Neural cell (in vitro differentiated cells): ENCODE results near the gene CLSTN2.

Experiments used
- CTCF ChIP-seq: fragments of 450-650 bp; IDR thresholded peaks from 2 replicates; pipeline ENCODE4 v1.5.1; 2014; ENCODE audit warnings: antibody characterized with exemption, mild to moderate bottlenecking, moderate library complexity; ENCODE audit not compliant: poor library complexity, severe bottlenecking
- EP300 ChIP-seq: fragments of 450-650 bp; conservative IDR thresholded peaks from 2 replicates; pipeline ENCODE4 v1.6.1; 2014; ENCODE audit warnings: antibody characterized with exemption, mild to moderate bottlenecking, moderate library complexity; ENCODE audit not compliant: poor library complexity, severe bottlenecking
- EZH2 ChIP-seq: fragments of 200-600, 300-800 bp; shearing (Covaris generic), sonication (generic); IDR thresholded peaks from 2 replicates; pipeline ENCODE4 v1.6.1; 2014; ENCODE audit warnings: antibody characterized with exemption, low read length, borderline replicate concordance, mild to moderate bottlenecking; ENCODE audit not compliant: insufficient read depth, poor library complexity, severe bottlenecking
- POLR2AphosphoS5 ChIP-seq: IDR thresholded peaks from 2 replicates; pipeline ENCODE4 v1.6.1; 2012
- RAD21 ChIP-seq: fragments of 450-650 bp; conservative IDR thresholded peaks from 2 replicates; pipeline ENCODE4 v1.6.1; 2014; ENCODE audit warnings: antibody characterized with exemption, mild to moderate bottlenecking, moderate library complexity
- REST ChIP-seq: IDR thresholded peaks from 2 replicates; pipeline ENCODE4 v1.6.1; 2012; ENCODE audit warnings: borderline replicate concordance
- SMC3 ChIP-seq: fragments of 450-650 bp; conservative IDR thresholded peaks from 2 replicates; pipeline ENCODE4 v1.6.1; 2014; ENCODE audit warnings: antibody characterized with exemption, mild to moderate bottlenecking, moderate library complexity; ENCODE audit not compliant: poor library complexity

GRCh38 chr3:140145528-140145927 lies 210.5 kb downstream of the CLSTN2 start:
- TF ChIP-seq CTCF = no peak
- no peak for TF ChIP-seq RAD21
- TF ChIP-seq EP300 = no peak
- TF ChIP-seq POLR2AphosphoS5 = no peak
- no peak for TF ChIP-seq REST
- TF ChIP-seq SMC3 = no peak
- no peak for TF ChIP-seq EZH2
